Daoy (cell line): ENCODE measurements around the gene PLEKHB2. TPM values are rescaled to one million over a fixed set of nuclear protein-coding genes. Genes with fewer than 3 reads are reported as not detected.
"Not testable (repeated sequence)": the region's sequence is repeated elsewhere in the genome, so short reads cannot be mapped to it uniquely, and the experiment has no call there.

Experiments
- DNase-seq: peaks from one replicate; pipeline ENCODE4 v3.0.0-alpha.2; 2015; ENCODE audit warnings: low read depth
- total RNA-seq: library from RNA; depleted of rRNA; stranded (reverse); fragments of >200 nt; shearing (Covaris generic); gene quantifications from 2 replicates; pipeline ENCODE4 v1.2.3, GENCODE V29; 2014

Gene PLEKHB2
- total RNA-seq, 1 experiment from 2014 or later: 70.5 TPM

- DNase-seq: no peak
Measured at GRCh38 chr2:131143803-131144202, 38.7 kb downstream of the PLEKHB2 start.

GRCh38 chr2:131145040-131145439 is 39.9 kb downstream of the PLEKHB2 start:
- no peak for DNase-seq

DNA sequence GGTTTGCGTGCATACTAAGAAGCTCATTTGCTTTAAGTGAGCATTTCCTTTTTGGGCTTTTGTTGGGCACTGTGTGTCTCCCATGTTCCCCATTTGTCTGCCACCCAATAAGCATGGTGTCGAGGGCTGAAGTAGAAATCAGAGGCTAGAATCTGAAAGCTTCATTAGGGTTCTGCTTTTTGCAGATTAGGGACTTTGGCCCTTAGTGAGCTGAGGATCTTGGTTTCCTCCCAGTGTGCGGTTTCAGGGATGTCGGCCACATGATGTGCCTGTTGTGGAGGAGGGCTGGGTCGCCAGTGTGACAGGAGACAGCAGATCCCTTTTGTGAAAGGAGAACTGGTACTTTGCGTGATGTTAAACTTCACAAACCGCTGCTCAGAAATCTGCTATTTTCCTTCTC is 41.1 kb downstream of the PLEKHB2 start:
- DNase-seq: no peak

DNA sequence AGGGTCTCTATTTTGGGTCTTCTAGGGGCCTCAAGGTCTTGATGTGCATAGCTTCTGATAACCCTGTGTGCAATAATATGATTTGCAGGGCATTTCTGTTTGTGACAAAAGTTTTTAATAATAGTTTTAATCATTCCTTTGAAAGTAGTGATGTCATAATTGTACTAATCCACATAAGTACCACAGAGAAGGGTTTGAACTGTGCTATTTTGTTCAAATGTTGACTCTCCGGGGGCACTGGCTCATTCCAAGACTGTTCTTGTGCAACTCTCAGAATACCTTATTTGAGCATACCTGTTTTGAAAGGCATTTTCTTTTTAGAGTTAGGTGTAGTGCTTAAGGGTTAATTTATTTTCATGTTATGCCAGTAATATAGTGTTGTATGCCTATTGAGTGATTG is 41.6 kb downstream of the PLEKHB2 start:
- DNase-seq: no peak

DNA sequence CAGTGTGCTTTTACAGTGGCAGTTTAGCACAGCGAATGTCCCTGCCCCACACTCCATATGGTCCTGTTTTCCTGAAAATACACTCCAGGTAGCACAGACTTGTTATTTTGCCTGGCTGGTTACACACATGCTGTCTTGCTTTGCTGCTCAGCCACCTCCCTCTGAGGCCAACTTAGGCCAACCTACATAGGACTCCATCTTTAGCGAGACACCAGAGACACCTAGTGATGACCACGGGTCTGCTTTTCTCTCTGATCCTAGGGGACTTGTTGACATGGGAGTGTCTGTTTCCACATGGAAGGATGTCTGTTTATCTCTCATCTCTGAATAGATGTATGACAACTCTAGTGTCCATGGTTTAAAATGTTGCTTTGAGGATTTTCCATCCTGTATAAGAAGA is 43.3 kb downstream of the PLEKHB2 start:
- no peak for DNase-seq

DNA sequence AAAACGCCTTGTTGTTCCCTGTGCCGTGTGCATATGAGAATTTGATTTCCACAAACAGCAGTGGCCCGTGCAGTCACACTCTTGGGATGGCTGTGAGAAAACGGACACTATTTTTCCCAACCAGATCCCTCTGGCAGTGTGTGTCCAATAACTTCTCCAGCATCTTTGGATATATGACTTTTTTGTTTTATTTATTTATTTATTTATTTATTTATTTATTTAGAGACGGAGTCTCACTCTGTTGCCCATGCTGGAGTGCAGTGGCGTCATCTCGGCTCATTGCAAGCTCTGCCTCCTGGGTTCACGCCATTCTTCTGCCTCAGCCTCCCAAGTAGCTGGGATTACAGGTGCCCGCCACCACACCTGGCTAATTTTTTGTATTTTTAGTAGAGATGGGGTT is 45.0 kb downstream of the PLEKHB2 start:
- not testable (repeated sequence) for DNase-seq

DNA sequence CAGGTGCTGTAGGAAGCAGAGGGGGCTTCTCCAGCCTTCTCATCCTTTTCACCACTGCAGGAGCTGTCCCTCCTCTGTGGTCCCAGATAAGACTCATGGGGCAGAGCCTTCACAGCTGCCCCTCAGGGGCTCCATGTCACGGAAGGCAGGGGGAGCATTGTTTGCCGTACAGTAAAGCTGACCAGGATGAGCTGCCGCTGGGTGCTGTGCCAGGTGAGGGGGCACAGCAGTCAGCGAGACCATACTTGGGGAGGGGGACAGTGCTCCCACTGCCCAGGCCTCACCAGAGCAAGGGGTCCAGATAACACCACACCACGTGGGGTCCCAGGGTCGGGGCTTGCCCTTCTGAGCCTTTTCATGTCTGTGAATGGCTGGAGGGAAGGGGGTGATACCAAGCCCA is 46.3 kb downstream of the PLEKHB2 start:
- no peak for DNase-seq

GRCh38 chr2:131152074-131152473 is 46.9 kb downstream of the PLEKHB2 start:
- no peak for DNase-seq

- no peak for DNase-seq
Measured at GRCh38 chr2:131153529-131153928, 48.4 kb downstream of the PLEKHB2 start.

DNA sequence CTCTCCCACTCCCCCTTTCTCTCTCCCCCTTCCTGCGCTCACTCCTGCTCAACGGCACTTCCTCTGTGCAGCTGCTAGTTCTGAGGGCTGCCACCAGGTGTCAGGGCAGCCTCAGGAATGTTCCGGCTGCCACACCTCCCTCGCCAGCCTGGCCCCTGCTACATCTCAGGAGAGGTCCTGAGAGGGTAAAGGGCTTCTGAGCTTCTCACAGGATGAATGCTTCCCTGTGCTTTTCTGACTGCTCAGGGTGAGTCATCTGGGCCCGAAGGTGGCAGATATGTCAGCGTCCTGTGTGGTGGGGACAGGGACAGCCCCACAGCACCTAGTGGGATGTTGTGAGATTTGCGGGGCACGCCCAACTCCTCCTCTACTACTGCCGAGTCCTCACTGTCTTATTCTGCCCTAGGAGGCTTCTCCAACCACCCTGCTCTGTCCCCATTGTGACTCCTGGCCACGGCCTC is 49.0 kb downstream of the PLEKHB2 start:
- peak; percentile 80 for DNase-seq

DNA sequence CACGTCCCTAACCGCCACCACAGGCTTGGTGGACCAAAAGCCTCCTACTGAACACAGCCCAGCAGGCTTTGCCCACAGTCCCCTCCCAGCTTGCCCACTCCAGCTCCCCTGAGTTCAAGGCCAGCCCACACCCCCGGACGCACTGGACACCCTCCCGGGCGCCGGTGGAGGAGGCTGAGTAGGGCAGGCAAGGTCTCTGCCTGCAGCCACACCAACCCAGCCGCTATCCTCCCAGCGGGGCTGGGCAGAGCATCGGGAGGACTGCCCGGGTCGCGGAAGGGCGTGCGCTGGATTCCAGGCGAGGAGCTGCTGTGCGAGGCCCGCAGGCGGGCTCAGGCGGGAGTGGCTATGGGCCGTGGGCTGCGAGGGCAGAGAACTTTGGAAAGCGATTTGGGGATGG is 49.5 kb downstream of the PLEKHB2 start:
- DNase-seq: no peak

DNA sequence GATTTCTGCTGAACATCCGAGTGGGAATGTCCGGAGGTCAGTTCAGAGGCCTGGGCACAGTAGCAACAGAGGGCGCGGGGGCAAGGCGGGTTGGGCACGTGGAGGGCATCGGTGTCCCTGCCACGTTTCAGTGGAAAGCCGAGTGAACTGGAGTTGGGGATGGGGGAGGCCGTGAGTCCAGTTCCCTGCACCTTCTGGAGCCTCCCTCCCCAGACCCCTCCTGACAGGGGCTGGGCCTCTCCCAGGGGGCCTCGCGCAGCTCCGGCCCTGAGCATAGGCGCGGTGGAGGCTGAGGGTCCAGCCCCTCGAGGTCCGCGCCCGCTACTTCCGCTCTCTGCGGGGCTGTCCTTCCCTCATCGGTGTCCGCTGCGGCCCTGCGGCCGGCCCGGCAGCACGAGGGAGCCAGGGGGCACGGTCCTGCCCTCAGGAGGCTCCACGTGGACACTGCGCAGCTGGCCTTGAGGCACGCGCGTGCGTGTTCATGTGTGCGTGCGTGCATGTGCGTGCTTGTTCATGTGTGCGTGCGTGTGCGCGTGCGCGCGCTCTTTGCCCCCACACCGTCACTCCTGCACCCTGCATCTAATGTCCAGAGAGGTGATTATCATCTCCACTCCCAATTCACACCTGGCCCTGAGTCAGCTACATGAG is 50.2 kb downstream of the PLEKHB2 start:
- DNase-seq: no peak

GRCh38 chr2:131156452-131157149 is 51.5 kb downstream of the PLEKHB2 start:
- DNase-seq: no peak

DNA sequence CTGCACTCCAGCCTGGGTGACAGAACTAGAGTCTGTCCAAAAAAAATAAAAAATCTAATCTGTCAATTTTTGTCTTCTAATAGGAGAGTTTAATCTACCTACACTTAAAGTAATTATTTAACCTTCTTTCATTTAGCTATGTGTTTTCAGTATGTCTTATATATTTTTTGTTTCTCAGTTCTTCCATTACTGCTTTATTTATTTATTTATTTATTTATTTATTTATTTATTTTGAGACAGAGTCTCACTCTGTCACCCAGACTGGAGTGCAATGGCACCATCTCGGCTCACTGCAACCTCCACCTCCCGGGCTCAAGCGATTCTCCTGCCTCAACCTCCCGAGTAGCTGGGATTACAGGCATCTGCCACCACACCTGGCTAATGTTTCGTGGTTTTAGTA is 60.4 kb downstream of the PLEKHB2 start:
- DNase-seq: not testable (repeated sequence)

- no peak for DNase-seq
Measured at GRCh38 chr2:131168538-131168937, 63.4 kb downstream of the PLEKHB2 start.

GRCh38 chr2:131178050-131178449 is 72.9 kb downstream of the PLEKHB2 start:
- DNase-seq: not testable (repeated sequence)

DNA sequence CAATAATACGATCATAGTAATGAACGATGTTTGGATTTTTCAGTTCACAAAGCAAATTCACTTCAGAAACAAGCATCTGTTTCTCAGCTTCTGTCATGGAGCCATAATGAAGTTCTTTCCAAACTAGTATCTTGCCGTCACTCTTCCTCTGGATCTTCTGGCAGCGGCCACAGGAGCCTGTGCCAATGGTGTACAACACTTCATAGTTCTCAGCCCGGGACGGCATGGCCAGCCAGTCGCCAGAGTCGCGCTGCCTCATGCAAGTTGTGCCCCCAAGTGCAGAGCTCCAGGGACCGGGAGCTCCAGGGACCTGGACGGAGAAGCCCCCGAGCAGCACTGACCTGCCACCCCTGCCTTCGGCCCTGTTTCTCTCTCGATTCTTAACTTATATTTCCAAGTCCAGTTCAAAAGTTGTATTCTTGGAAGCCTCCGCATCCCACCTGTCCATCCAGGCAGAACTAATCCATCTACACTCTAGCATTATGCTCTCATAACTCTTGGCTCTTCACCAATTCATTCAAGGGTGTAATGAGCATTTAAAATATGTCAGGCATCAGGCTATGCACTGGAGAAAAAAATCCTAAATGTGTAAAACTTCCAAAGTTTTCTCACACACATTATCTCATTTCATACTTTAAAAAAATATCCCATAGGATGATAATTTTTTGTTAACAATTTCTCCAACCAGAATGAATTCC is 73.7 kb downstream of the PLEKHB2 start:
- not testable (repeated sequence) for DNase-seq

GRCh38 chr2:131181451-131181850 is 76.3 kb downstream of the PLEKHB2 start:
- DNase-seq: not testable (repeated sequence)

DNA sequence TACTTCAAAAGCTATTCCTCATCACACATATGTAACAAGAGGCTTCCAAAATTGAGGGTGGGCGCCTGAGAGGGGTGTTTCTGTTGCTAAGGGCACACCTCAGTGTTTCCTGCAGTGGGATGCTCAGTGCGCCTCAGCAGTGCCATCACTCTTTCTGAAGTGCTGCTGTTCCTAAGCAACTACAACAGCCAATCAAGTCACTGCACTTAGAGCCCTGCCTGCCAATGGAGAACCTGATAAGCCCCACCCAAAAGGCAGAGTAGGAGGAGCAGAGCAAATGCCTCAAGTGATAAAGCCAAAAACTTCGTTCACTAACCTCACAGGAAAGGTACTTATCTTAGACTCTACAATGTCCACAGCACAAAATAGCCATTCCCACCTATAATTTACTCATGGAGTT is 88.3 kb downstream of the PLEKHB2 start:
- DNase-seq: not testable (repeated sequence)

- DNase-seq: not testable (repeated sequence)
Measured at GRCh38 chr2:131196186-131196585, 91.0 kb downstream of the PLEKHB2 start.
